Measurements from ENCODE around the gene FER.
"Not testable (repeated sequence)": the region's sequence is repeated elsewhere in the genome, so short reads cannot be mapped to it uniquely, and the experiment has no call there.

The FER gene

DNA sequence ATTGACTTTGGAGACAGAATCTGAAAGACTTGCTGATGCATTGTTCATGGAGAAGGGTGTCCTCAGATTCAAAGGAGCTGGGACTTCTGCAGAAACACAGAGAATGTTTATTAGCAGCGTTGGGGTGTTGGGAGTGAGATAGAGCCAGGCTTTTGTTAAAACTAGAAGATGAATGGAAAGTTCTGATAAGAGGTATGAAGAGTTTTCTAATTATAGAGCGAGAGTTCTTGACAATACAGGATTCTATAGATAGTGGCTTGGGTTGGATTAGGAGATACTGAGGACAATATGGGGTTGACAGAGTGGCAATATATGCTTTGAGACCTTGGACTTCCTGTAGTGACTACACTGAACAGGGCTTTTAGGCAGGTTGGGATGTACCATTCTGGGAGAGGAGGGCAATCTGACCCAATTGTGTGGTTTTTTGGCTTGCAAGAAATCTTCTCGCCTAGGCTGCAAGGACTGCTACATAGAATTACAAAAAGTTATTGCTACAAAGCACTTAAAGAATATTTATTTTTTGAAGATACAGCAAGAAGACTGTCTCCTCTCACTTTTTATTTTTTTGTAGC is 83.1 kb downstream of the FER start:
- TF ChIP-seq, protein P1, sequence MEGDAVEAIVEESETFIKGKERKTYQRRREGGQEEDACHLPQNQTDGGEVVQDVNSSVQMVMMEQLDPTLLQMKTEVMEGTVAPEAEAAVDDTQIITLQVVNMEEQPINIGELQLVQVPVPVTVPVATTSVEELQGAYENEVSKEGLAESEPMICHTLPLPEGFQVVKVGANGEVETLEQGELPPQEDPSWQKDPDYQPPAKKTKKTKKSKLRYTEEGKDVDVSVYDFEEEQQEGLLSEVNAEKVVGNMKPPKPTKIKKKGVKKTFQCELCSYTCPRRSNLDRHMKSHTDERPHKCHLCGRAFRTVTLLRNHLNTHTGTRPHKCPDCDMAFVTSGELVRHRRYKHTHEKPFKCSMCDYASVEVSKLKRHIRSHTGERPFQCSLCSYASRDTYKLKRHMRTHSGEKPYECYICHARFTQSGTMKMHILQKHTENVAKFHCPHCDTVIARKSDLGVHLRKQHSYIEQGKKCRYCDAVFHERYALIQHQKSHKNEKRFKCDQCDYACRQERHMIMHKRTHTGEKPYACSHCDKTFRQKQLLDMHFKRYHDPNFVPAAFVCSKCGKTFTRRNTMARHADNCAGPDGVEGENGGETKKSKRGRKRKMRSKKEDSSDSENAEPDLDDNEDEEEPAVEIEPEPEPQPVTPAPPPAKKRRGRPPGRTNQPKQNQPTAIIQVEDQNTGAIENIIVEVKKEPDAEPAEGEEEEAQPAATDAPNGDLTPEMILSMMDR (IDR thresholded peaks at IDR 0.05; ENCODE audit: borderline replicate concordance, extremely low read depth, low read length, poor library complexity, severe bottlenecking) = no peak
- no peak for TF ChIP-seq EZH2 (IDR thresholded peaks at IDR 0.05; ENCODE audit: borderline replicate concordance, low read depth, low read length, severe bottlenecking)
- peak; percentile 53; the same call in 1 of the 3 replicates for ATAC-seq (ENCODE audit: insufficient read depth, low read depth)

DNA sequence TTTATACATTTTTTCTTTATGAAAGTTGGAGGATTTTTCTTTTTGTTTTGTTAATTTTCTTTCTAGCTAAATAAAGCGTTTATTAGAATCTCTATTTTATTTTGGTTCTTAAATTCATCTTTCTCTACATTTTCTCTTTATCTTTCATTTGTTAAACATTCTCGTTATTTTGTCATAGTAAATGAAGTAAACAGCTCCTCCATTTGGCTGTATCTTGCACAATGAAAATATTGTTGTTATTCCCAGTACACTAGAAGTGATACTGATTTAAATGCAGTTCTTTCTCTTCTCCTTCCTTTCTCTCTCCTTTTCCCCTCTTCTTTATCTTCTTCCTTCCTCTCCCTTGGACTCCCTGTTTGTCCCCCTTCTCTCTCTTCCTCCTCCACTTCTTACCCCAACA is 88.8 kb downstream of the FER start:
- Histone ChIP-seq H3K4me1 (ENCODE audit: insufficient read depth, low read length) (no peaks in the 10 kb centered on the region), H3K36me3 (ENCODE audit: insufficient read depth, low read length) (no peaks in the 10 kb centered on the region), H3K4me2 (ENCODE audit: insufficient read depth, low read length) (no peak overlapping the region), H3K9me3 (ENCODE audit: insufficient read depth, low read length, severe bottlenecking) (no peaks in the 10 kb centered on the region), H3K79me2 (ENCODE audit: insufficient read depth, low read length) (no peaks in the 10 kb centered on the region), H3K9ac (ENCODE audit: low read depth, low read length) (no peak overlapping the region), H3K4me3 (ENCODE audit: low read depth in 1 of 2, low read length in 2 of 2) (no peak overlapping the region), H2AFZ (ENCODE audit: low read depth, low read length) (no peak overlapping the region), H3K27me3 (ENCODE audit: insufficient read depth, low read length, poor library complexity) (no peaks in the 10 kb centered on the region), H3K27ac (ENCODE audit: low read length) (no peak overlapping the region), H4K20me1 (ENCODE audit: insufficient read depth, low read length) (no peaks in the 10 kb centered on the region)
- ATAC-seq (ENCODE audit: insufficient read depth, low read depth) = no peak
- TF ChIP-seq, protein P1 (IDR thresholded peaks at IDR 0.05; ENCODE audit: borderline replicate concordance, extremely low read depth, low read length, poor library complexity, severe bottlenecking) = no peak
- no peak for TF ChIP-seq EZH2 (IDR thresholded peaks at IDR 0.05; ENCODE audit: borderline replicate concordance, low read depth, low read length, severe bottlenecking)
- no peak for DNase-seq

More for the DNA sequence above, 83.1 kb downstream of the FER start:
- Histone ChIP-seq H3K9me3 (ENCODE audit: insufficient read depth, low read length, severe bottlenecking) (no peaks in the 10 kb centered on the region), H3K4me1 (ENCODE audit: insufficient read depth, low read length) (no peaks in the 10 kb centered on the region), H3K79me2 (ENCODE audit: insufficient read depth, low read length) (no peaks in the 10 kb centered on the region), H3K4me2 (ENCODE audit: insufficient read depth, low read length) (no peak overlapping the region), H3K27me3 (ENCODE audit: insufficient read depth, low read length, poor library complexity) (no peaks in the 10 kb centered on the region), H3K4me3 (ENCODE audit: low read depth in 1 of 2, low read length in 2 of 2) (no peak overlapping the region), H4K20me1 (ENCODE audit: insufficient read depth, low read length) (no peaks in the 10 kb centered on the region), H3K27ac (ENCODE audit: low read length) (no peak overlapping the region), H3K9ac (ENCODE audit: low read depth, low read length) (no peak overlapping the region), H3K36me3 (ENCODE audit: insufficient read depth, low read length) (no peaks in the 10 kb centered on the region), H2AFZ (ENCODE audit: low read depth, low read length) (no peak overlapping the region)
- DNase-seq = peak; percentile 13

DNA sequence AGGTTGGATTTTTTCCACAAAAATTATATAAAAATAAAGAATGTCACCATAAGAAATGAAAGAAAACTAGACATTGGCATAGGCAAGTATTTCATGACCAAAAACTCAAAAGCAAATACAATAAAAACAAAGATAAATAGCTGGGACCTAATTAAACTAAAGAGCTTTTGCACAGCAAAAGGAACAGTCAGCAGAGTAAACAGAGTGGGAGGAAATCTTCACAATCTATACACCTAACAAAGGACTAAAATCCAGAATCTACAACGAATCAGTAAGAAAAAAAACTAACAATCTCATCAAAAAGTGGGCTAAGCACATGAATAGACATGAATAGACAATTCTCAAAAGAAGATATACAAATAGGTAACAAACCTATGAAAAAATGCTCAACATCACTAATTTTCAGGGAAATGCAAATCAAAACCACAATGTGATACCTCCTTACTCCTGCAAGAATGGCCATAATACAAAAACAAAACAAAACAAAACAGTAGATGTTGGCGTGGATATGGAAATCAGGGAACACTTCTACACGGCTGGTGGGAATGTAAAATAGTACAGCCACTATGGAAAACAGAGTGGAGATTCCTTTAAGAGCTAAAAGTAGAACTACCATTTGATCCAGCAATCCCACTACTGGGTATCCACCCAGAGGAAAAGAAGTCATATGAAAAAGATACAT is 94.7 kb downstream of the FER start:
- not testable (repeated sequence) for H3K4me3 ChIP-seq (ENCODE audit: low read depth in 1 of 2, low read length in 2 of 2); ATAC-seq (ENCODE audit: insufficient read depth, low read depth); H3K9ac ChIP-seq (ENCODE audit: low read depth, low read length); H3K4me1 ChIP-seq (ENCODE audit: insufficient read depth, low read length); H3K4me2 ChIP-seq (ENCODE audit: insufficient read depth, low read length); H3K27ac ChIP-seq (ENCODE audit: low read length); DNase-seq; H4K20me1 ChIP-seq (ENCODE audit: insufficient read depth, low read length); H3K79me2 ChIP-seq (ENCODE audit: insufficient read depth, low read length); H3K9me3 ChIP-seq (ENCODE audit: insufficient read depth, low read length, severe bottlenecking); H3K36me3 ChIP-seq (ENCODE audit: insufficient read depth, low read length); H2AFZ ChIP-seq (ENCODE audit: low read depth, low read length); H3K27me3 ChIP-seq (ENCODE audit: insufficient read depth, low read length, poor library complexity)

DNA sequence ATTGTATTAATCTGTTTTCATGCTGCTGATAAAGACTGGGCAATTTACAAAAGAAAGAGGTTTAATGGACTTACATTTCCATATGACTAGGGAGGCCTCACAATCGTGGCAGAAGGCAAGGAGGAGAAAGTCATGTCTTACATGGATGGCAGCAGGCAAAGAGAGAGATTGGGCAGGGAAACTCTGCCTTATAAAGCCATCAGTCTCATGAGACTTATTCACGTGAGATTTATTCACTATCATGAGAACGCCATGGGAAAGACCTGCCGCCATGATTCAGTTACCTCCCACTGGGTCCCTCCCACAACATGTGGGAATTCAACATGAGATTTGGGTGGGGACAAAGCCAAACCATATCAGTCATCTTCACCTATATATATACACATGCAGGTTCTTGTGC is 103.4 kb downstream of the FER start:
- ATAC-seq (ENCODE audit: insufficient read depth, low read depth); H3K27me3 ChIP-seq (ENCODE audit: insufficient read depth, low read length, poor library complexity); H3K9ac ChIP-seq (ENCODE audit: low read depth, low read length); H3K4me3 ChIP-seq (ENCODE audit: low read depth in 1 of 2, low read length in 2 of 2); H4K20me1 ChIP-seq (ENCODE audit: insufficient read depth, low read length); H3K9me3 ChIP-seq (ENCODE audit: insufficient read depth, low read length, severe bottlenecking); H2AFZ ChIP-seq (ENCODE audit: low read depth, low read length); DNase-seq; H3K27ac ChIP-seq (ENCODE audit: low read length); H3K4me1 ChIP-seq (ENCODE audit: insufficient read depth, low read length); H3K36me3 ChIP-seq (ENCODE audit: insufficient read depth, low read length); H3K79me2 ChIP-seq (ENCODE audit: insufficient read depth, low read length); H3K4me2 ChIP-seq (ENCODE audit: insufficient read depth, low read length): not testable (repeated sequence)

Measured in DND-41 (cell line).